ENCODE measurements around the gene PRAMEF7. TPM values are rescaled to one million over a fixed set of nuclear protein-coding genes. Genes with fewer than 3 reads are reported as not detected.
"Not testable (repeated sequence)": the region's sequence is repeated elsewhere in the genome, so short reads cannot be mapped to it uniquely, and the experiment has no call there.

PRAMEF7 gene
- polyA plus RNA-seq (ENCODE audit: insufficient read length in 4 of 4): not detected

DNA sequence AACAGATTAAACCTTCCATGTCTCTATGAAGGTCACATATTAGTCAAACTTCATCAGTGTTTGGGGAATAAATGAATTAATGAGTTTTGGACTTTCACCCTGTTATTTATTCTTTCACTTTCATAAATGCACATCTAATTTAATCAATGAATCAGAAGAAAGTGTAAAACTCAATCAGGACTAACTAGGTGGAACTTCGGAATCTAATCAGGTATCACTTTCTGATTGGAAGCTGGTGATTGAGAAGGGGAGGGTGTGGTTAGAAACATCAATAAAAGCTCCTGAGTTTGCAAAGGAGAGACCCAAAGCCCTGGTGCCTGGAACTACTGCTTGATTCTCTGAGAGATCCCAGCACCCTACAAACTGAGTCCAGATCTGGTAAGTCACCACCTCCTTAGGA lies at the start of gene PRAMEF7:
Gene PRAMEF7 (plus strand): TSS at position 301 of the 400 bp plus-strand sequence. CDS start 1,083 bp downstream, outside the sequence.
- DNase-seq (ENCODE audit: low read depth in 4 of 4, low spot score in 3 of 4): not testable (repeated sequence)

- not testable (repeated sequence) for DNase-seq (ENCODE audit: low read depth in 4 of 4, low spot score in 3 of 4)
Observed at GRCh38 chr1:12878453-12878852, 38.0 kb upstream of the PRAMEF7 start.

DNA sequence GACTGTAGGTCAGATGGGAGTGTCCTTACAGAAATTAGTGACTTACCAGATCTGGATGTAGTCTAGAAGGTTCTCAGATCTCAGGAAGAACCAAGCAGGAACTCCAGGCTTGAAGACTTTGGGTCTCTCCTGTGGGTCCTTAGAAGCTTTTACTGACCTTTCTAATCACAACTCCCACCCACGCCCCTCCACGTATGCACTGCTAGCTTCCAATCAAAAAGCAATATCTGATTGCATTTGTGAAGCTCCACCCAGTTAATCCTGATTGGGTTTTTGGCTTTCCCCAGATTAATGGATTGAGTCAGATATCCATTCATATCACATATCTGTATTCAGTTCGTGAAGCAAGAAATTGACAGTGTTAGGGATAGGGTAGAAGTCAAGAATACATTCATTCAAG lies 30.3 kb upstream of the PRAMEF7 start, which contains the start of gene PRAMEF4:
Gene PRAMEF4 (minus strand): TSS at position 101 of the 400 bp plus-strand sequence. CDS start 2,807 bp downstream, outside the sequence.
- not testable (repeated sequence) for DNase-seq (ENCODE audit: low read depth in 4 of 4, low spot score in 3 of 4)

DNA sequence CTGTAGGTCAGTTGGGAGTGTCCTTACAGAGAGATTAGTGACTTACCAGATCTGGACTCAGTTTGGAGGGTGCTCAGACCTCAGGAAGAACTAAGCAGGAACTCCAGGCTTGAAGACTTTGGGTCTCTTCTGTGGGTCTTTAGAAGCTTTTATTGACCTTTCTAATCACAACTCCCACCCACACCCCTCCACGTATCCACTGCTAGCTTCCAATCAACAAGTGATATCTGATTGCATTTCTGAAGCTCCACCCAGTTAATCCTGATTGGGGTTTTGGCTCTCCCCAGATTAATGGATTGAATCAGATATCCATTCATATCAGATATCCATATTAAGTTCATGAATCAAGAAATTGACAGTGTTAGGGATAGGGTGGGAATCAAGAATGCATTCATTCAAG lies 18.2 kb upstream of the PRAMEF7 start, which contains the start of gene PRAMEF10:
Gene PRAMEF10 (minus strand): TSS at position 101 of the 400 bp plus-strand sequence. CDS start 2,423 bp downstream, outside the sequence.
- DNase-seq (ENCODE audit: low read depth in 4 of 4, low spot score in 3 of 4): not testable (repeated sequence)

GRCh38 chr1:12899186-12899585 lies 17.2 kb upstream of the PRAMEF7 start:
- not testable (repeated sequence) for DNase-seq (ENCODE audit: low read depth in 4 of 4, low spot score in 3 of 4)

DNA sequence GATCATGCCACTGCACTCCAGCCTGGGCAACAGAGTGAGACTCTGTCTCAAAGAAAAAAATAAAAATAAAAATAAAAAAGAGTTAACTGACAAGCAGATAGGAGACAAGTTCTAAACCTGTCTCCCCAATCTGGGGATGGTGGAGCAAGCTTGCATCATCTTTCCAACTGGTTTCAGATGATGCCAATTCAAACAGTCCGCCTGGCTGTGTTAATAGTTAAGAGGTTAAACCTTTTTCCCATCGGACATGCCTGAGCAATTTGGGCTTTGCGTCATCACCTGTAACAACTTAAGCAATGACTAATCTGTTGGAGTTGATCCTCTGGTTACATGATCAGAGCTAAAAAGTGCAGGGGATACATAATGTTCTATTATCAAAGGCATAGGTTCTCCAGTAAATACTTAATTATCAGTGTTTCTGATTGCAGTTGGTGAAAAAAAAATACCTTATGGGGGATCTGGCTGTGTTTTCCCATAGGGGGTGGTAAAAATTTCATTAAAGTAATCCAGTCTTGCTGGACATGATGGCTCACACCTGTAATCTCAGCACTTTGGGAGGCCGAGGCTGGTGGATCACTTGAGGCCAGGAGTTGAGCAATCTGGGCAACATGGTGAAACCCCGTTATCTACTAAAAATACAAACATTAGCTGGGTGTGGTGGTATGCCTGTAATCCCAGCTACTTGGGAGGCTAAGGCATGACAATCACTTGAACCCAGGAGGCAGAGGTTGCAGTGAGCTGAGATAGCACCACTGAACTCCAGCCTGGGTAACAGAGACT lies 12.4 kb upstream of the PRAMEF7 start:
- not testable (repeated sequence) for DNase-seq (ENCODE audit: low read depth in 4 of 4, low spot score in 3 of 4)

DNA sequence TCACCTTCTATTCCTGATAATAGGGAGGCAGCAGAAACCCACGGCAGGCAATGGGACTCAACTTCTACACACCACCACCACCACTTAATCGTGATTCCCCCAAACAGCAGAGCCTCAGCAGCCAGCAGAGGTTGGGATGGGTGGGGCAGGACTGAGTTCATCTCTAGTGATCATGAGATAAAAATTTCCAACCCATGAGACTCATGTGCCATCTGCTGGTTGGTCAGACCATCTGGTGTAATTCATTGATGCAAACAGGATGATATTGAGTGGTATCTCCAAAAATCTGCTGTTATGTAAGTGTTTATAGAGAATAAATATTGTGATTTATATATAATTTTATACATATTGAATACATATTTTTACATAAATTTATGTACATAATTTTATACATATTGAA lies 5.3 kb downstream of the PRAMEF7 start:
- not testable (repeated sequence) for DNase-seq (ENCODE audit: low read depth in 4 of 4, low spot score in 3 of 4)

DNA sequence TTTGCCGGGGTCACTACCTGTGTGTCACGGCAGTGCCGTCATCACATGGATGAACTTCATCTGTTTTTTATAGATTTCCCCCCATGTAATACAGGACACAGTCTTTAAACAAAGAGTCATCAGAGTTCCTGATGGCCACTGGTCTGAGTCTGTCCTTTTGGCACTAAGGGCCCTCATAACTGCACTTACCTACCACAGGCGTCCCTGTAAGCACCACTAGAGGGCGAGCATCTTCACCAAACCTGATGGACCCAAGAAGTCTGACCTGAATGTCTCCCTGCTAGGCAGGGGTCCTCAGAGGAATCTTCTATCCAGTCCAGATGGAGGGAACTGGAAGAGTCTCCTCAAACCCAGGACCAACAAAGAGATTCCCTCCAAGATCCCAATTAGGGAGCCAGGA lies 8.0 kb downstream of the PRAMEF7 start:
- not testable (repeated sequence) for DNase-seq (ENCODE audit: low read depth in 4 of 4, low spot score in 3 of 4)

DNA sequence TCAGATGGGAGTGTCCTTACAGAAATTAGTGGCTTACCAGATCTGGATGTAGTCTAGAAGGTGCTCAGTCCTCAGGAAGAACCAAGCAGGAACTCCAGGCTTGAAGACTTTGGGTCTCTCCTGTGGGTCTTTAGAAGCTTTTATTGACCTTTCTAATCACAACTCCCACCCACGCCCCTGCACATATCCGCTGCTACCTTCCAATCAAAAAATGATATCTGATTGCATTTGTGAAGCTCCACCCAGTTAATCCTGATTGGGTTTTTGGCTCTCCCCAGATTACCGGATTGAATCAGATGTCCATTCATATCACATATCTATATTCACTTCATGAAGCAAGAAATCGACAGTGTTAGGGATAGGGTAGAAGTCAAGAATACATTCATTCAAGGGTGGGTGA lies 31.1 kb downstream of the PRAMEF7 start, which contains the start of gene PRAMEF6:
Gene PRAMEF6 (minus strand): TSS at position 101 of the 400 bp plus-strand sequence. CDS start 5,062 bp downstream, outside the sequence.
- DNase-seq (ENCODE audit: low read depth in 4 of 4, low spot score in 3 of 4): not testable (repeated sequence)

Other genes starting within 250 kb of the PRAMEF7 start
- not detected for gene AADACL3, start 200.5 kb upstream of the PRAMEF7 start, polyA plus RNA-seq (ENCODE audit: insufficient read length in 4 of 4)
- 1 to 10 TPM in 3 of 4 donors, under 1 TPM in 1; 0.07 to 1.7 (median 1.1) TPM for gene CFAP107, start 170.4 kb upstream of the PRAMEF7 start, polyA plus RNA-seq (ENCODE audit: insufficient read length in 4 of 4)
- not detected for gene PRAMEF12, start 142.9 kb upstream of the PRAMEF7 start, polyA plus RNA-seq (ENCODE audit: insufficient read length in 4 of 4)
- gene PRAMEF1, start 125.2 kb upstream of the PRAMEF7 start, polyA plus RNA-seq (ENCODE audit: insufficient read length in 4 of 4): not detected
- not detected for gene PRAMEF11, start 85.2 kb upstream of the PRAMEF7 start, polyA plus RNA-seq (ENCODE audit: insufficient read length in 4 of 4)
- gene HNRNPCL1, start 67.9 kb upstream of the PRAMEF7 start, polyA plus RNA-seq (ENCODE audit: insufficient read length in 4 of 4): not detected
- not detected for gene PRAMEF2, start 59.5 kb upstream of the PRAMEF7 start, polyA plus RNA-seq (ENCODE audit: insufficient read length in 4 of 4)
- not detected for gene PRAMEF4, start 30.4 kb upstream of the PRAMEF7 start, polyA plus RNA-seq (ENCODE audit: insufficient read length in 4 of 4)
- gene PRAMEF10, start 18.3 kb upstream of the PRAMEF7 start, polyA plus RNA-seq (ENCODE audit: insufficient read length in 4 of 4): not detected
- not detected for gene PRAMEF6, start 31.0 kb downstream of the PRAMEF7 start, polyA plus RNA-seq (ENCODE audit: insufficient read length in 4 of 4)
- not detected for gene PRAMEF27, start 140.0 kb downstream of the PRAMEF7 start, polyA plus RNA-seq (ENCODE audit: insufficient read length in 4 of 4)
- gene HNRNPCL3, start 144.2 kb downstream of the PRAMEF7 start, polyA plus RNA-seq (ENCODE audit: insufficient read length in 4 of 4): not detected
- not detected for gene PRAMEF25, start 154.2 kb downstream of the PRAMEF7 start, polyA plus RNA-seq (ENCODE audit: insufficient read length in 4 of 4)
- gene HNRNPCL2, start 200.2 kb downstream of the PRAMEF7 start, polyA plus RNA-seq (ENCODE audit: insufficient read length in 4 of 4): under 1 TPM in 2 of 4 donors, not detected in 2; 0.19 to 0.42 TPM
- gene PRAMEF26, start 239.4 kb downstream of the PRAMEF7 start, polyA plus RNA-seq (ENCODE audit: insufficient read length in 4 of 4): not detected
- gene HNRNPCL4, start 249.0 kb downstream of the PRAMEF7 start, polyA plus RNA-seq (ENCODE audit: insufficient read length in 4 of 4): under 1 TPM in 2 of 4 donors, not detected in 2; 0.18 to 0.41 TPM

Data from left renal pelvis (tissue), 4 donors.